22Rv1 (cell line): ENCODE measurements around the gene ASTN2.

Experiments
- CTCF ChIP-seq: fragments of 450-650 bp; IDR thresholded peaks from 2 replicates; pipeline ENCODE4 v1.5.1; 2017; ENCODE audit warnings: mild to moderate bottlenecking
- ZFX ChIP-seq: fragments of 450-650 bp; IDR thresholded peaks from 2 replicates; pipeline ENCODE4 v1.6.1; 2017; ENCODE audit warnings: antibody characterized with exemption, borderline replicate concordance

GRCh38 chr9:116635908-116636307 lies 778.9 kb downstream of the ASTN2 start:
- TF ChIP-seq CTCF, result no peak
- TF ChIP-seq ZFX, result no peak
